ENCODE results near the gene RHEX.

GRCh38 chr1:206066479-206067171 is 13.7 kb downstream of the RHEX start:
- TF ChIP-seq, protein P1, sequence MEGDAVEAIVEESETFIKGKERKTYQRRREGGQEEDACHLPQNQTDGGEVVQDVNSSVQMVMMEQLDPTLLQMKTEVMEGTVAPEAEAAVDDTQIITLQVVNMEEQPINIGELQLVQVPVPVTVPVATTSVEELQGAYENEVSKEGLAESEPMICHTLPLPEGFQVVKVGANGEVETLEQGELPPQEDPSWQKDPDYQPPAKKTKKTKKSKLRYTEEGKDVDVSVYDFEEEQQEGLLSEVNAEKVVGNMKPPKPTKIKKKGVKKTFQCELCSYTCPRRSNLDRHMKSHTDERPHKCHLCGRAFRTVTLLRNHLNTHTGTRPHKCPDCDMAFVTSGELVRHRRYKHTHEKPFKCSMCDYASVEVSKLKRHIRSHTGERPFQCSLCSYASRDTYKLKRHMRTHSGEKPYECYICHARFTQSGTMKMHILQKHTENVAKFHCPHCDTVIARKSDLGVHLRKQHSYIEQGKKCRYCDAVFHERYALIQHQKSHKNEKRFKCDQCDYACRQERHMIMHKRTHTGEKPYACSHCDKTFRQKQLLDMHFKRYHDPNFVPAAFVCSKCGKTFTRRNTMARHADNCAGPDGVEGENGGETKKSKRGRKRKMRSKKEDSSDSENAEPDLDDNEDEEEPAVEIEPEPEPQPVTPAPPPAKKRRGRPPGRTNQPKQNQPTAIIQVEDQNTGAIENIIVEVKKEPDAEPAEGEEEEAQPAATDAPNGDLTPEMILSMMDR (IDR thresholded peaks at IDR 0.05): no peak
- TF ChIP-seq POLR2A (IDR thresholded peaks at IDR 0.05): no peak
